Measurements from ENCODE around the gene CDKN2AIPNL. TPM values are rescaled to one million over a fixed set of nuclear protein-coding genes. Genes with fewer than 3 reads are reported as not detected.

Gene CDKN2AIPNL
- total and polyA plus RNA-seq, 2 of the 4 experiments (the other 2 are of a cell fraction): 14.0 to 18.1 TPM

DNA sequence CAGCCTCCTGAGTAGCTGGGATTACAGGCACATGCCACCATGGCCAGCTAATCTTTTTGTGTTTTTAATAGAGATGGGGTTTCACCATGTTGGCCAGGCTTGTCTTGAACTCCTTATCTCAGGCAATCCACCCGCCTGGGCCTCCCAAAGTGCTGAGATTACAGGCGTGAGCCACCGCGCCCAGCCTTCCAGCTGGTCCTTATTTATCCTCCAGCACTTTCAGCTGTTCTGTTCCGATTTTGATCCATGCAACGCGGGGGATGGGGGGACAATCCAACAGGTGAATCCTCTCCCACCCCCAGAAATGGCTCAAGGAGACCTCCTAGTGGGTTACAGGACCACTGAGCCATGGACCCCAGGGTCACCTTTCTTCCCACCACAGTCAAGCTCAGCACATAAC lies 14.7 kb upstream of the CDKN2AIPNL start:
- in situ Hi-C loops (cut with MboI; ENCODE audit: low sequenced_read_pairs) (no loop called here), dilution Hi-C loops (cut with HindIII; ENCODE audit: low sequenced_read_pairs, unreplicated experiment) (no loop called here), intact Hi-C loops (cut with micrococcal nuclease) (no loop called here)
- Histone ChIP-seq H3K9ac (ENCODE audit: low read depth, low read length) (no peak overlapping the region), H2BK15ac (ENCODE audit: low read depth, low read length) (no peak overlapping the region), H2BK5ac (ENCODE audit: low read depth, low read length, poor library complexity, severe bottlenecking) (no peak overlapping the region), H3K18ac (ENCODE audit: low read depth, low read length) (no peak overlapping the region), H3K9me1 (ENCODE audit: insufficient read depth, low read length) (no peaks in the 10 kb centered on the region), H2AK5ac (ENCODE audit: low read depth, low read length) (no peak overlapping the region), H3K4me1 (ENCODE audit: control insufficient read depth, insufficient read depth, low read length) (no peaks in the 10 kb centered on the region), H4K91ac (ENCODE audit: insufficient read depth, low read depth, low read length) (no peak overlapping the region), H3K4ac (ENCODE audit: low read depth, low read length) (no peak overlapping the region), H3K23ac (ENCODE audit: low read depth, low read length) (no peak overlapping the region), H2BK20ac (ENCODE audit: low read depth, low read length) (no peak overlapping the region), H3K4me3 (ENCODE audit: insufficient read depth, low read depth, low read length) (no peak overlapping the region), H3K56ac (ENCODE audit: extremely low read depth, insufficient read depth, low read length) (no peak overlapping the region), H2BK120ac (ENCODE audit: low read depth, low read length) (no peak overlapping the region), H3K4me2 (ENCODE audit: low read depth, low read length) (no peak overlapping the region), H4K8ac (ENCODE audit: low read depth in 2 of 2, low read length in 2 of 2) (no peak overlapping the region), H4K20me1 (ENCODE audit: insufficient read depth, low read length) (no peaks in the 10 kb centered on the region), H3K27ac (ENCODE audit: insufficient read depth, low read length) (no peak overlapping the region), H3K9me3 (ENCODE audit: control insufficient read depth, insufficient read depth, low read length) (no peaks in the 10 kb centered on the region), H2AK9ac (replicated peaks; ENCODE audit: low read depth, low read length, poor library complexity) (no peak overlapping the region), H3K27me3 (ENCODE audit: control insufficient read depth, insufficient read depth, low read length) (no peaks in the 10 kb centered on the region), H3K79me1 (ENCODE audit: low read depth in 1 of 2, low read length in 2 of 2) (no peaks in the 10 kb centered on the region), H3K14ac (replicated peaks; ENCODE audit: low read depth, low read length) (no peak overlapping the region), H3K36me3 (ENCODE audit: control insufficient read depth, insufficient read depth, low read length) (no peaks in the 10 kb centered on the region), H2AFZ (replicated peaks; ENCODE audit: low read length, poor library complexity) (no peak overlapping the region), H4K5ac (ENCODE audit: low read depth, low read length) (no peak overlapping the region)
- DNase-seq (no peak), ATAC-seq (ENCODE audit: low read depth) (no peak)
- ChIA-PET POLR2A (ENCODE audit: unreplicated experiment) (no interaction called here), CTCF (no interaction called here)
- no TSS peak for BruUV-seq (replicated peaks)
- WGBS, 2 experiments (ENCODE audit: extremely low coverage in 2 of 2, insufficient read length in 1 of 2): 53% methylated on average over 5 of the region's 7 CpGs; no CpG with 5 or more reads in 1 of the 2 experiments
- TF ChIP-seq RCOR1 (IDR thresholded peaks at IDR 0.05; ENCODE audit: insufficient replicate concordance, low read length): no peak
- TF ChIP-seq CEBPB (IDR thresholded peaks at IDR 0.05; ENCODE audit: low read depth, low read length): no peak
- no peak for TF ChIP-seq MXI1 (IDR thresholded peaks at IDR 0.05; ENCODE audit: borderline replicate concordance, low read depth, low read length)
- no peak for TF ChIP-seq CTCF (conservative IDR thresholded peaks at IDR 0.05; ENCODE audit: low read depth, low read length)
- no peak for TF ChIP-seq FOS (IDR thresholded peaks at IDR 0.05; ENCODE audit: low read depth, low read length)
- TF ChIP-seq MAZ (IDR thresholded peaks at IDR 0.05; ENCODE audit: borderline replicate concordance, low read depth, low read length): no peak
- TF ChIP-seq RFX5 (IDR thresholded peaks at IDR 0.05; ENCODE audit: low read depth, low read length): no peak
